Measurements from ENCODE around the gene FDXACB1. TPM values are rescaled to one million over a fixed set of nuclear protein-coding genes. Genes with fewer than 3 reads are reported as not detected.
"Not testable (repeated sequence)": the region's sequence is repeated elsewhere in the genome, so short reads cannot be mapped to it uniquely, and the experiment has no call there.

FDXACB1 gene
- polyA plus RNA-seq, 1 donor = 5.3 TPM

DNA sequence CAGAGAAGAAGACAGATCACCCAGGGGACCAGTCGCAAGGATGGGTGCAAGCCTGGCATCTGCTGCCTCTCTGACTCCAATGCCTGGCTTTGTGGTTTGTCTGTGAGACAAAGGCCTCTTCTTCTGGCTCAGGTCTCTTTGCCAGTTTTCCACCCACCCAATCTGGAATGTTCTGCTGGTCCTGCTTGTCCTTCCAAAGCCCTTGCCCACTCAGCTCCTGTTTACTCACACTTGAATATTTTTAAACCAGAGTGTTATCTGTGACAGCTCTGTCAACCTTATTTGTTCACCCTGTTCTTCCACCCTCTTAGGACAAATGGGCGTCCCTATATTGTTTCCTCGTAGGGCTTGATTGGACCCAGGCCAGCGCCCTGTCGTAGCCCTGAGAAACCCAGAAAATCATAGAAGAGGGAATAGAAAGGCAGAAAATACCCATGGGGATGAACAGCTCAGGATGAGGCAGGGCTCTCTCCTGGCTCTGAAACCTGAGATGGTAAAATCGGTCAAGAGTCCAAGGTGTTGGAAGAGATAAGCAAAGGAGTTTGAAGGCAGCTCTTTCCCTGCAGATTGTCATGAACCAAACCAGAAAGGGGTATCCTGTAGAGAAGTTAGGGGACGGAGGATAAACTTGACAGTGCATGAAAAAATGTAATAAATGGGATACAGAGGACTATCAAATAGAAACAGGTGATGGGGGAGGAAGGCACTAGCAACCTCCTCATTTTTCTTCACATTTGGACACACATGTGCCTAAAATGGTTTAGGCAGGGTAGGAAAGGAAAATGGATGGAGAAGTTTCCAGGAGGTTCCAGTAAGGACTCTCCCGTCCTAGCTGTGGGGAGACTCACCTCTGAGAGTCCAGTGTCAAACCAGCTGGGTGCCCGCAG, 32.0 kb upstream of the FDXACB1 start:
- no peak for DNase-seq

DNA sequence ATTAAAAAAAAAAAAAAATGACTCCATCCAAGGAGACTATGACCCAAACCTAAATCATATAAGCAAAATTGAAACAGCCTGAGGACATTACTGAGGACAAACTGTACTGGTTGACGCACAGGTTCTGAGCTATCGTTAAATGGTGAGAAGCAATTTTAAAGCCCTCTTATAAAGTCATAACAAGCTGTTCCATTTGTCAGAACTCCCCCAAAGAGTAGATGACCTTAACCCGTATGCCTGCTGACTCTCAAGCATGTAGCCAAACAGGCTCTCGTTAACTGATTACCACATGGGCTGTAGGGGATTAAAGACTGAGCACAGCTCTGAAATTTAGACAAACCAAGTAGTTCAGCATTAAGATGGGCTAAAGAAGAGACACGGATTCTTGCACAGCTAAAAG, 30.4 kb upstream of the FDXACB1 start:
- DNase-seq = no peak

DNA sequence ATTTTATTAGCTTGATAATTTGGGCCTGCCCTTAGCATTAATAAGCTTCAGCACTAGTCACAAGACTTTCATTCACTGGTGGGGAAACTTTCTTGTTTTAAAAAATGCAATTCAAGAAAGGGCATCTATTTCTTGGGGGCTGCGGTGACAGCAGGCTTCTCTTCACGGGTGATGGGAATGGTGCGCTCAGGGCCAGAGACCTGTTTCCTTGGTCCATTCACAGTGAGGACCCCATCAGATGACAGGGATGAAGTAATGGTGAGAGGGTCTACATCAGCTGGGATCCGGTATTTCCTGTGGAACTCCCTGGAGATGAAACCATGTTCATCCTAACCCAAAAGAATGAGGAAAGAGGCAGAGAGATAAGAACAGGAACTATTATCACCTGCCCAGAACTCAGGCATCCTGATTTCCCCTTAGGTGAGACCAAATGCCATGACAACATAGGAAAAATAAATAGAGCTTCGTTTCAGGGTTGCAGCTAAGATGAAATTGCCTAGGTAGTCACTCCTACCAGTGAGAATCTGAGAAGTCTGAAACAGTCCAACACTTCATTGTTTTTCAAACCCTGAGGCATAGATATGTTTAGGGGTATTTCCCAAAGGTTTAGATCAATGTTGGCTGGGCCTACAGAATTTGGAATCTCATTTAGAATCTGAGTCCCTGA, 29.8 kb upstream of the FDXACB1 start:
- DNase-seq = no peak

DNA sequence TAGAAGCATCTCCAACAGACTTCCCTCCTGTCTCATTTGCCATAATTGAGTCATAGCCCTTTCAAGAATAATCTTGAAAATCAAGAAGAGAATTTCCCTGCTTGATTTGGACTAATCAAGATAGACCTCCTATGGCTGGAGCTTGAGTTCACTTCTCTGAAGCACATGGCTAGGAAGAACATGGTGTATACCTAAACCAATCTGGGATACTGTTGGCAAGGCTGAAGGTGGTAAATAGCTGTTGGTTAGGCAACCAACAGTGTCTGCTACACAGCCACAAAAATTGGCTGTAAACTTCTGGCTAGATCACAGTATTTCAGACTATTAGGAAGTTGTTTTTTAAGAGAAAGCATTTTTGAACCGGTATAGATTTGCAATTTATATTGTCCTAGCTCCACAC, 27.7 kb upstream of the FDXACB1 start:
- DNase-seq = no peak

DNA sequence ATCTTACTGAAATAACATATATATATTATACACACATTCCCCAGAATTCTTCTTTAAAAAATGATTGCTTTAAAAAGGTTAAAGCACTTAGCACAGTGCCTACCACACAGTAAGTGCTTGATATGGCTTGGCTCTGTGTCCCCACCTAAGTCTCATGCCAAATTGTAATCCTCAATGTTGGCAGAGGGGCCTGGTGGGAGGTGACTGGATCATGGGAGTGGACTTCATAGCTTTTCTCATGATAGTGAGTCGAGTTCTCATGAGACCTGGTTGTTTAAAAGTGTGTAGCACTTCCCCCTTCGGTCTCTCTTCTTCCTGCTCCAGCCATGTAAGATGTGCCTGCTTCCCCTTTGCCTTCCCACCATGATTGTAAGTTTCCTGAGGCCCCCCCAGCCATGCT, 26.4 kb upstream of the FDXACB1 start:
- DNase-seq = no peak

DNA sequence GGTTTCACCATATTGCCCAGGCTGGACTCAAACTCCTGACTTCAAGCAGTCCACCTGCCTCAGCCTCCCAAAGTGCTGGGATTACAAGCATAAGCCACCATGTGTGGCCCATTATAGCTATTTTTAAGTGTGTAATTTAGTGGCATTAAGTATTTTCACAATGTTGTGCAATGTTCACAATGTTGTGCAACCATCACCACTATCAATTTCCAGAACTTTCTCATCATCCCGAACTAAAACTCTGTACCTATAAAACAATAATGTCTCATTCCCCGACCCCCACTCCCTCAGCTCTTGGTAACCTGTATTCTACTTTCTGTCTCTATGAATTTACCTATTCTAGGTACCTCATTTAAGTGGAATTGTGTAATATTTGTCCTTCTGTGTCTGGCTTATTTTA, 7.9 kb upstream of the FDXACB1 start:
- no peak for DNase-seq

DNA sequence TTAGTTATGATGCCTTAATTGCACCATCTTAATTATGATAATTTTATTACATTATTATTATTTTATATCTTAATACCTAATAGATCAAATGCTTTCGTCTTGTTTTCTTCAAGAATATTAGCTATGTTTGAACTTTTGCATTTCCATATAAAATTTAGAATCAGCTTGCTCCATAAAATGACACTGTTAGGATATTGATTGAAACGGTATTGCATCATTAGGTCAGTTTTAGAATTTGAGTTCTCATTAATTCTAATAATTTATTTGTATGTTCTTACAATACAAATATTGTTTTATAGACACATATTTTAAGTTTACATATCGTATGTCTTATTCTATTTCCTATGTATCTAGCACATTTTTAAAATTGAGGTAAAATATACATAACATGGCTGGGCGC, 7.1 kb upstream of the FDXACB1 start:
- no peak for DNase-seq

DNA sequence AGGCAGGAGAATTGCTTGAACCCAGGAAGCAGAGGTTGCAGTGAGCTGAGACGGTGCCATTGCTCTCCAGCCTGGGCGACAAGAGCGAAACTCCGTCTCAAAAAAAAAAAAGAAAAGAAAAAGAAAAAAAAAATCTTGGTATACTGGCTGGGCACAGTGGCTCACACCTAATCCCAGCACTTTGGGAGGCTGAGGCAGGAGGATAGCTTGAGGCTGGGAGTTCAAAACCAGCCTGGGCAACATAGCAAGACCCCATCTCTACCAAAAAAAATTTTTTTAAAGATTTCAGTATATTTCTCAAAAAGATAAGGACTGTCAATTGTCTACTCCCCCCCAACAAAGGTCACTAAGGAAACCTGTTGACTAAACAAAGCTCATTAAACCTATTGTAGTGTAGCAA, 6.1 kb upstream of the FDXACB1 start:
- DNase-seq = not testable (repeated sequence)

DNA sequence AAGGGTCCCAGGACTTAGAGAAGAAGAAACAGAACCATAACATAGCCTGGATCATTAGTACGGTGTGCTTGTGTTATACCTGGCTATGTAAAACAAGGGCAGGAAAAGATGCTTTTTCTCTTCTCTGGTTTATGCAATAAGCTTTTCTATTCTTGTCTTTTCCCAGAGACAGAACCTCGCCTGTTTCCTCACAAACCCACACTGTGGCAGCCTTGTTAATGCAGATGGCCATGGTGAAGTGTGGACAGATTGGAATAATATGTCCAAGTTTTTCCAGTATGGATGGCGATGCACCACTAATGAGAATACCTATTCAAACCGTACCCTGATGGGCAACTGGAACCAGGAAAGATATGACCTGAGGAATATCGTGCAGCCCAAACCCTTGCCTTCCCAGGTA, 3.2 kb upstream of the FDXACB1 start:
- no peak for DNase-seq

DNA sequence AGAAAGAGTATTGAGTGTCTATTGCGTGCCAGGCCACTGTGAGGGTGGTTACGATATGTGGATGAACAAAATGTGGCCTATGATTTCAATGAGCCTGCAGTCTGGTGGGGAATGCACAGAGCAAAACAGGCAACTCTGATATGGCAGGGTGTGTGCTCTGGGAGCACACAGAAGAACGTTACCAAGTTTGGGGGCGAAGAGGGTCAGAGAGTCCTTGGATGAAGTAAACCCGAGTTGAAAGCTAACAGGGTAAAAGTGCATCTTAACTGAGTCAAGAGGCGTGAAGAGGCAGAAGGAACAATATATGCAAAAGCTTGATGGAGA, 634 bp upstream of the FDXACB1 start:
- DNase-seq = no peak

DNA sequence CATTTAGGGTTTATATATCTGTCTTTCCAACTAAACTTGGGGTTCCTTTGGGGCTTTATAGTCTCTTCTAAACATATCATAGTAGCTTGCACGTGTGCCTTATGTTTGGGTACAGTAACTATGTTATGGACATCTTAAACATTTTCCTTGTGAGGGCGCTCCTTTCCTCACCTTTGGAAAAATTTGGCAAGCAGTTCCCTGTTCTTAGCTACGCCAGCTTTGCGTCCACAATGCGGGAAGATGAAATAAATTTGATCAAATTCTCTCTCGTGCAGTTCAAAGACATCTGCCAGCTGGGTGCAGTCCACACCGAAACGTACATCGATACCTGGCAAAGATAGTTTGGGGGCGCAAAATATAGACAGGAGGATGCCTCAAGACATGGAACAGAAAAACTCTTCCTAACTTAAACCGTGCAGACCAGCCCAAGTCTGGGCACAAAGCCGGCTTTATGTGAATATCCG, 548 bp downstream of the FDXACB1 start:
- DNase-seq = no peak

DNA sequence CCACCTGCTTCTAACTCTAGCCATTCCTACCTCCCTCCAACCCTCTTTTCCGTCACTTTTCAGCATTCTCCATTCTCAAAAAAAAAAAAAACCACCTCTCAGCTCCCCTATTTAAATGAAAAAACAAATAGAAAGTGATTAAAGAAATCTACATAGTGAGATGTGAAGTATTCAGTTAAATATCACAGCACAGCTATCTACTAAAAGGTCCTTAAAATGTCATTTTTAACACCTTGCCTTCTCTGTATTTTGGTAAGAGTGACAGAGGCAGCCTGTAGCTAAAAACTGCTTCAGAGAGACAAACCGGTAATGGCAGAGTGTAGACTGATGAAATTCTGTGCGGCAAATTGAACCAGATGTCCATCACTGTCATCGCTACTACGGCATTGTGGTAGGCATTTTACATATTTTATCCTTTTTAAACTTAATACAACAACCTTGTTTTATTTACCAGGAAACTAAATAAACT, 7.2 kb downstream of the FDXACB1 start:
- no peak for DNase-seq

DNA sequence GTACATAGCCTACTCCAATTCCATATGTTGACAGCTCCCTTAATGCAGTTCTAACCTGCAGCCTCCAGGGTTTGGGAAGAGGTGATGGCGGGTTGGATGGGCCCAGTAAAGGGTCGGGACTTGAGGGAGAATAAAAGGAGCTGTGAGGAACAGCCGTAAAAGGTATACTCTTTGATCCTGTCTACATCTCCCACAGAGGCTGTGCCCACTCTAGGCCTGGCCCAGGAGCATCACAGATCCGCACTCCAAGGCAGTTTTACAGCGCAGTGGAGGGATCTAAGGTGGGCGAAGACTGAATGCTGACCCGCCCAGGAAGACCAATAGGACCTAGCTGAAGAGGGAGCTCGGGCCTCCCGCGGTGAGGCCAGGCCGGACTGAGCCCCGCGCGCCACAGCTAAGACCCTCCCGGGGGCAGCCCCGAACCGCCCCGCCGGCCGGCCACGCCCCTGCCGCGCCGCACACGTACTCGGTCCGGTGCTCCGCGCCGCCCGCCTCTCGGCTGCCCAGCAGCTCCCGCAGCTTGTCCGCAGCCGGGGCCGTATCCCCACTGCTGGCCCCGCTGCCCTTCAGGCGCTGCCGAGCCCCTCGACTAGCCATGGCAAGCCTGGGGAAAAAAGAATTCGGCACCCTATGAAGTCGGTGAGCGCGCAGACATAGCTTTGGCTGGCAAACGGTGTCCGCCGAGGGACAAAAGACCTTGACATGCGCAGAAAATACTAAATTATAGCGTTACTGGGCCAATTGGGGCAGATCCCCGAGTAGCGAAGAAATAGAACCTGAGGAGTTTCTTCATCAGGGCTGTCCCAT, 7.9 kb downstream of the FDXACB1 start, which contains the start of gene ALG9:
Gene ALG9, minus strand, starts transcription at position 696 of the 807 bp plus-strand sequence. Its CDS starts 99 bp downstream, at position 597.
- DNase-seq = peak; percentile 83

DNA sequence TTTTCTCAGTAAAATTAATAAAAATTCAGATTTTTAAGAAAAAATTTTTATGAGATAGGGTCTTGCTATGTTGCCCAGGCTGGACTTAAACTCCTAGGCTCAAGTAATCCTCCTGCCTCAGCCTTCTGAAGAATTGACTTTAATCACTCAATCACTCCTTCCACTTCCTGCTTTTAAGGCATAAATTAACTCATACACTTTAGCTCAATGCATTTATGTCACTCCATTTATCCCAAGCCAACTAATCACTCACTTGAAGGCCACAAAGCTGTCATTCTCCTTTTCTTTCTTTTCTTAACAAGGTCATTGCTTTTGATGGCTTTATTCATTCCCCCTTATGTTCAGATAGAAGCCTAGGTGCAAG, 8.5 kb downstream of the FDXACB1 start:
- no peak for DNase-seq

DNA sequence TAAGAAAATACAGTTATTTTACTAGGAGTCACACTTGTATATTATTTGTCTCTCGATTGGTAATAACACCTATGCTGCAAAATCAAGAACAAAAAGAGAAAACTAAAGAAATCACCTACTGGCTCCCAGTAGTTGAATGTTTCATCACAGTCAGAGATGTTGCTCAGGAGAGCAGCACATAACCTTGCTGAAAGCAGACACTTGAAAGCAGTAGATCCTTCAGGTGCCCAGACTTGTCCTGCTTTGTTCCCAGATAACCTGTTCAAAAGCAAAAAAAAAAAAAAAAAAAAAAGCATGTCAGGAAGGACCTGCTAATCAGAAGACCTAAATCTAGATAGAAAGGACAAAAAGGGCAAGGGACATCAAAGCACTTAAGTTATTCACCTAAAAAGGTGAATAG, 8.9 kb downstream of the FDXACB1 start:
- no peak for DNase-seq

DNA sequence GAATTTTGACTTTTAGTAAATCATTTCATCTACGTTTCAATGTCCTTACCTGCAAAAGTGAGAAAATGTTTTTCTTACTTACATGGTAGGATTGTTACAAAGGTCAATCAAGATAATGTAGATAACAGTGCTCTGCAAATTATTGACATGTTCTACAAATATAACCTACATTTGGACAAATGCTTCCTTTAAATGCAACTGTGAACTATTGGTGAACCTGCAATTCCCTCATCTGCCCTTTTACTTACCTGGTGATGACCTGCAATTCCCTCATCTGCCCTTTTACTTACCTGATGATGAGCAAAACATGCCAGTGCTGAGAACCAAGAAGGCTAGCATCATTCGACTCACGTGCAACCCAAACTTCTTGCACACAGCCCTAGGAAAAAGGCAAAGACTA, 18.7 kb downstream of the FDXACB1 start:
- DNase-seq = no peak

DNA sequence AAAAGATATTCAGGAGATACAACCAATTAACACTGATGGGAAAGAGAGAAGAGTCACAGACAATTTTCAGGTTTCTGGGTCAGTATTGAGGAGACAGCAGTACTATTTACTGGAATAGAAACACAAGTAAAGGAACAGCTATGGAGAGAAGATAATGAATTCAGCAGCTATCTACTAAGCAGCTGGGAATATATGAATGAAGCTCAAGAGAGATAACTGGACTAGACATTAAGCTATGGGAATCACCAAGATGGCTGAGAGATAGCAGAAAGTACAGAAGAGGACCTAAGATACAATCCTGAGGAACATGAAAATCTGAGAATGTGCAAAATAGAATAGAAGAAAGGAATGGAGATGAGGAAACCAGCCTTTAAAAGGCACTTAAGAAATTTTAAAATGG, 23.5 kb downstream of the FDXACB1 start:
- no peak for DNase-seq

DNA sequence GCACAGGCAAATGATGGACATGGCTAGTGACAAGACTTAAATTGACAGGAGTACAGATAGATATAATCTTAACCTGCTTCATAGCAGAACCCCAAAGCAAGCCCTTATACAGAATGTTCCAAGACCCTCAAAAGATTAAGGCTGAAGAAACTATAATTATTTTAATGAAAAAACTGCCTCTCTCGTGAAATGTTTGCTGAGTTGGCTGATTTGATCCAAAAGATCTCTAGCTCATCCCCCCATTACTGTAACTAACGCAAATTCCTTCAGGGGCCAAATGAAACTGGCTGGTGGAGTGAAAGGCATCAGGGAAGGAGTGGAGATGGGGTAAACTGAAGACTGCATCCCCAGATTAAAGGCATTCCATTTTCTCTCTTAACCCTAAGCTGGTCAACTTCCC, 26.9 kb downstream of the FDXACB1 start:
- no peak for DNase-seq

DNA sequence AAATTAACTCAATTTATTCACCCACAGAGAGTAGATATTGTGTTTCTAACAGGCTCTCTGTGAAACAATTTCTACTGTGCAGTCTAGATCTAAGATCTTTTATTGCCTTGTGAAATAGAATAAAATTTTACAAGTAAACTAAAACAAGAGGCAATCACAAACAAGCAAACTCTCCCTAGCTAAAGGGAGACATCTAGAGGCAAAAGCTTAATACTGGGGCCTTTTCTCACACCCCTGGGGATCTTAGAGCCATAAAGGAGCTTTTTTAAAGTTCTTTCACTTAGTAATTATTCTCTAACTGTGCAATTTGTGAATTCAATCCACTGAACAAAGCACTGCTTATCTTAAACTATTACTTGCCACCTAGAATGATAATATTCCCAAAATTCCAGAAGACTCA, 27.3 kb downstream of the FDXACB1 start:
- no peak for DNase-seq

DNA sequence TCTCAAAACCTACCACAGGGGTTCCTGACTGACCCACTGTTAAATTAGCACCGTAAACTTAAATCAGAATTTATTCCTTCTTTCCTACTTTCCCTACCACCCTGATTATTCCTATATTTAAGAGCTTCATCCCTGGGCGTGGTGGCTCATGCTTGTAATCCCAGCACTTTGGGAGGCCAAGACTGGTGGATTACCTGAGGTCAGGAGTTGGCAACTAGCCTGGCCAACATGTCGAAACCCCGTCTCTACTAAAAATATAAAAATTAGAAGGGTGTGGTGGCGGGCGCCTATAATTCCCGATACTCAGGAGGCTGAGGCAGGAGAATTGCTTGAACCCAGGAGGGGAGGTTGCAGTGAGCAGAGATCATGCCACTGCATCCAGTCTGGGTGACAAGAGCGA, 27.9 kb downstream of the FDXACB1 start:
- no peak for DNase-seq

DNA sequence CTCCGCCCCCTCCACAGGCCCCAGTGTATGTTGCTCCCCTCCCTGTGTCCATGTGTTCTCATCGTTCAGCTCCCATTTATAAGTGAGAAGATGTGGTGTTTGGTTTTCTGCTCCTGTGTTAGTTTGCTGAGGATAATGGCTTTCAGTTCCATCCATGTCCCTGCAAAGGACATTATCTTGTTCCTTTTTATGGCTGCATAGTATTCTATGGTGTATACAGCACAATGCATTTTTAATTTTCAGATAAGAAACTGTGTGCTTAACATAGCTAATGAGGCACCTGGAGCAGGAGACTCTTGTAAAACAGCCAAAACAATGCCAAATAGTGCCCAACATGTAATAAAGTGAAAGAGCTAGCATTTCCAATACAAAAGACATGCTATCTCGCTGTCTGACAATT, 29.3 kb downstream of the FDXACB1 start:
- DNase-seq = no peak

DNA sequence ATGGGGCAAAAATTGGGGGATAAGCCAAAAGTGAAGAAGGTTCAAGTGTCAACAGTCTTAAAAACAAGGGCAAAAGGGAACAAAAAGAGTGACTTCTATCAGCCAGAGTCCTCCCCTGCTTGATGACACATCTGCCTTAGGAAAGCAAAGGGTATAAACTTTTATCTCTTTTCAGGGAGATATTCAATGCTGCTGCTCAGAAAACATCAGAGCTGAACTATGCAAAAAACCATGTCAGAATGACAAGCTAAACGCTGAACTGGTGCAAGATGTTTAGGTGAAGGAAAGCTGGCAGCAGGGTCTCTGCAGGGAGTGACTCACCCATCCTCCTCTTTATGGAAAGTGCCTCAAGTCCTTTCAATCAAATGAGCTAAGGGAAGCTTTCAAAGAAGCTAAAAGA, 32.3 kb downstream of the FDXACB1 start:
- no peak for DNase-seq

DNA sequence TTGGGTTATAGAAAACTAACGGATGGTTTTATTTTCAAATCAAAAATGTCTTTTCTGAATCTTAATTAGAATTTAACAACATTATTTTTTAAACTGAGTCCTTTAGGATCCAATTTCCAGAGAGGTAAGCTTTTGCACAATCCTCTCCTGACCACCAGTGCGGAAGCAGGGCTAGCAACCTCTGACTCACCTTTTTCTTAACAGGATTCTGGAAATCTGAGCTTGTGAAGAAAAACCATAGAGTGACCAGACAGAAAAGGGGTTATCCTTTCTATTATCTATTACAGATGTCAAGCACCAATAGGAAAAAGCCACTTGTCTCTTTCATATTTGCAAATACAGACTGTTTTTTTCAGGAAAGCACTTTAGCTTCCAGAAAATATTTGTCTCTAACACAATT, 32.9 kb downstream of the FDXACB1 start:
- DNase-seq = no peak
